ENCODE data around the gene MUC20. TPM values are rescaled to one million over a fixed set of nuclear protein-coding genes. Genes with fewer than 3 reads are reported as not detected.
"Not testable (repeated sequence)": the region's sequence is repeated elsewhere in the genome, so short reads cannot be mapped to it uniquely, and the experiment has no call there.

The MUC20 gene
- total RNA-seq, 1 experiment from 2014 or later, result 176 TPM

DNA sequence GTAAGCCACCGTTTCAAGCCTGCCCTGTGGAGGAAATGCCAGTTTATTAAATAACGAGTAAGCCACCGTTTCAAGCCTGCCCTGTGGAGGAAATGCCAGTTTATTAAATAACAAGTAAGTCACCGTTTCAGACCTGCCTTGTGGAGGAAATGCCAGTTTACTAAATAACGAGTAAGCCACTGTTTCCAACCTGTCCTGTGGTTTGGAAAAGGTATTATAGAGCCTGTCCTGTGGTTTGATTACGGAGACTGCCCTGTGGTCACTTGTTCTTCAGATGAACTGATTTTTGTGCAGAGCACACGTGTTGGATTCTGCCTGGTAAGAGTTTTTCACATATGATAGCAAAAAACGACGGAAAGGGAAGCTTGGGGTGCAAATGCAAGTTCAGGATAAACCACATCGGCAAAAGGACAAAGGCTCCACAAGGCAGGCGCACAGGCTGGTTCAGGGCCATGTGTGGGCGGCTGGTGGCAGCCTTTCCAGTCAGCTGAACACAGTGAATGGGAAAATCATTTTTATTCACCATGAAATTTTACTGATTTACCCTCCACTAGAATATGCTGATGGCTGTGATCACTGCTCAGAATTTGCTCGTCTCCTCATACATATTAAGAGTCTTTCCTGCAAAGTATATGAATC is 38.6 kb upstream of the MUC20 start:
- intact Hi-C loops (cut with micrococcal nuclease; ENCODE audit: unreplicated experiment); H2AFZ ChIP-seq; BruUV-seq (replicated peaks): not testable (repeated sequence)

DNA sequence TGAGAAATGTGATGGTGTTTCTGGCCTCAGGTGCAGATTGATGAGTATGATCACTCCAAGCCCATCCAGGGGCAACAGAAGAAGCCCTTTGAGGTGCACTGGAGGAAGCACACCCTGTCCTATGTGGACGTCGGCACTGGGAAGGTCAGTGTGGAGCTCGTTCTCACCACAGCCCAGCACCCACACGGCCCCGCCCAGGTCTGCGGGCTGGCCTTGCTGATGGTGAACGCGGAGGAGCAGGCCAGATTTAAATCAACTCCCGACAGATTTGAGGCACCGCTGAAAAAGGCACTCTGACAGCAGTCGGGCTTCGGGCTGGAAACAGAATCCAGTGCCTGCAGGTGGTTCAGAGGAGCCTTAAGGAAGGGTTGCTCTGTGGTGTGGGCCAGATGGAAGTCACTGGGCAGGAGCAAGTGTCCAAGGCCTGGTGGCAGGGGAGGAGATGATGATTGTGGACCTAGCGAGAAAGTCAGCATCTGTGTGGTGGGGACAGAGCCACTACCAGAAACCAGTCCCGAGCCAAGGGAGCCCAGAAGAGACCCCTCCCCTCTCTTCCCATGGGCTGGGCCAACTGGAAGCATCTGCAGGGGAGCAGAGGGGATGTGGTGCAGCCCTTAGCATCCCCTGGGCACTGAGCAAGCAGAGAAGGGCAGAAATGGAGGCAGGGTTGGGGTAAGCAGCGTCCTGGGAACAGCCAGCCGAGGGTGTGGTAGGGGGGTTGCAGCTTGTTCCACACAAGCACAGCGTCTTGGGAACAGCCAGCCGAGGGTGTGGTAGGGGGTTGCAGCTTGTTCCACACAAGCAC is 36.9 kb upstream of the MUC20 start:
- H3K27me3 ChIP-seq (ENCODE audit: insufficient read depth, low read depth); H3K4me3 ChIP-seq; H3K4me1 ChIP-seq (replicated peaks; ENCODE audit: insufficient read depth); H3K79me2 ChIP-seq (ENCODE audit: low read depth); H3K27ac ChIP-seq; POLR2A ChIA-PET (ENCODE audit: unreplicated experiment); BruUV-seq (replicated peaks); H3K9me3 ChIP-seq (ENCODE audit: insufficient read depth, low read depth); H3K4me2 ChIP-seq; H4K20me1 ChIP-seq (ENCODE audit: insufficient read depth); intact Hi-C loops (cut with micrococcal nuclease; ENCODE audit: unreplicated experiment); H3K9me2 ChIP-seq (ENCODE audit: insufficient read depth); CTCF ChIA-PET; H2AFZ ChIP-seq: not testable (repeated sequence)
- DNase-seq, result peak in 1 of 2 experiments; percentile 34
- H3F3A ChIP-seq (ENCODE audit: insufficient read depth, low read depth), result peaks cover 11% of the 10 kb centered on the region; the same call in 1 of the 2 replicates
- peaks cover 27% of the 10 kb centered on the region for H3K36me3 ChIP-seq (ENCODE audit: low read depth)

More for the DNA sequence above, 38.6 kb upstream of the MUC20 start:
- H3K79me2 ChIP-seq (ENCODE audit: low read depth); H3K4me3 ChIP-seq; H3K9me2 ChIP-seq (ENCODE audit: insufficient read depth); DNase-seq; CTCF ChIA-PET; H4K20me1 ChIP-seq (ENCODE audit: insufficient read depth); H3K9me3 ChIP-seq (ENCODE audit: insufficient read depth, low read depth); H3K4me1 ChIP-seq (replicated peaks; ENCODE audit: insufficient read depth); H3F3A ChIP-seq (ENCODE audit: insufficient read depth, low read depth); H3K27me3 ChIP-seq (ENCODE audit: insufficient read depth, low read depth); H3K27ac ChIP-seq; POLR2A ChIA-PET (ENCODE audit: unreplicated experiment); H3K4me2 ChIP-seq: not testable (repeated sequence)
- peaks cover 27% of the 10 kb centered on the region for H3K36me3 ChIP-seq (ENCODE audit: low read depth)

DNA sequence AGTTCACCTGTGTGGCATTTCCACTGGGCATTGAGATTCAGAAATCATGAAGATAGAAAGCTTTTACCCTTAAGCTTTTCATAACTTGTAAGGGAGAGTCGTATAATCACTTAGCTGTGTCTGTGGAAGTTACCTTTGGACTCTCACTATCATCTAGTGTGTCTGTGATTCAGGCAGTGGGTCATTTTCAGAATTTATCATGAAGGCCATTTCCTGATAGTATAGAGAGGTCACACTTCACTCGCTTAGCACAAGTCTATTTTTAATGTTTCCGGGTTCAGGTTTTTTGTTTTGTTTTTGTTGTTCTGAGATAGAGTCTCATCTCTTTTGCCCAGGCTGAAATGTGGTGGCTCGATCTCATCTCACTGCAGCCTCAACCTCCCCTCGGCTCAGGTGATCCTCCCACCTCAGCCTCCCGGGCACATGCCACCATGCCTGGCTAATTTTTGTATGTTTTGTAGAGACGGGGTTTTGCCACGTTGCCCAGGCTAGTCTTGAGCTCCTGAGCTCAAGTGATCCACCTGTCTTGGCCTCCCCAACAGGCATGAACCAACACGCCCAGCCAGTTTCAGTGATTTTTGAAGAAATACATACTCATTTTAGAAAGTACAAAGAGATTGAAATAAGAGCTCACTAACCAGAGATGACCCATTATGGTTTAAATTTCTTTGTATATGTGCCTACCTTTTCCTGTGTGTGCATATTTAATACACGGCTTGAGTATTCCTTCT is 36.1 kb upstream of the MUC20 start:
- H4K20me1 ChIP-seq (ENCODE audit: insufficient read depth); H3K9me2 ChIP-seq (ENCODE audit: insufficient read depth); H3K79me2 ChIP-seq (ENCODE audit: low read depth); H3K27ac ChIP-seq; DNase-seq; H3K9me3 ChIP-seq (ENCODE audit: insufficient read depth, low read depth); H3K4me1 ChIP-seq (replicated peaks; ENCODE audit: insufficient read depth); H3K4me3 ChIP-seq; H3K4me2 ChIP-seq; H3K27me3 ChIP-seq (ENCODE audit: insufficient read depth, low read depth); intact Hi-C loops (cut with micrococcal nuclease; ENCODE audit: unreplicated experiment); CTCF ChIA-PET; POLR2A ChIA-PET (ENCODE audit: unreplicated experiment); H2AFZ ChIP-seq: not testable (repeated sequence)
- peaks cover 11% of the 10 kb centered on the region; the same call in 1 of the 2 replicates for H3F3A ChIP-seq (ENCODE audit: insufficient read depth, low read depth)
- peaks cover 32% of the 10 kb centered on the region for H3K36me3 ChIP-seq (ENCODE audit: low read depth)
- BruUV-seq (replicated peaks), result TSS peak; percentile 20

DNA sequence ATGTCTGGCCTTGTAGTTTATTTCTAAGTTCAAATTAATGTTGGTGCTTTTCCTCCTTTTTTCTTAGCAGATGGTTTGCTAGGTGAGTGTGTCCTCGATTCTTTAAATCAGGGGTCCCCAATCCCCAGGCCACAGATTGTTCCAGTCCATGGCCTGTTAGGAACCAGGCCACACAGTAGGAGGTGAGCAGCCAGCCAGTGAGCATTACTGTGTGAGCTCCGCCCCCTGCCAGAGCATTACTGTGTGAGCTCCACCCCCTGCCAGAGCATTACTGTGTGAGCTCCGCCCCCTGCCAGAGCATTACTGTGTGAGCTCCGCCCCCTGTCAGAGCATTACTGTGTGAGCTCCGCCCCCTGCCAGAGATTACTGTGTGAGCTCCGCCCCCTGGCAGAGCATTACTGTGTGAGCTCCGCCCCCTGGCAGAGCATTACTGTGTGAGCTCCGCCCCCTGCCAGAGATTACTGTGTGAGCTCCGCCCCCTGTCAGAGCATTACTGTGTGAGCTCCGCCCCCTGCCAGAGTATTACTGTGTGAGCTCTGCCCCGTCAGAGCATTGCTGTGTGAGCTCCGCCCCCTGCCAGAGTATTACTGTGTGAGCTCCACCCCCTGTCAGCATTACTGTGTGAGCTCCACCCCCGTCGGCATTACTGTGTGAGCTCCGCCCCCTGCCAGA is 34.1 kb upstream of the MUC20 start:
- BruUV-seq (replicated peaks); intact Hi-C loops (cut with micrococcal nuclease; ENCODE audit: unreplicated experiment); H3K4me1 ChIP-seq (replicated peaks; ENCODE audit: insufficient read depth); H3K27me3 ChIP-seq (ENCODE audit: insufficient read depth, low read depth); DNase-seq; H3K79me2 ChIP-seq (ENCODE audit: low read depth); H2AFZ ChIP-seq; H4K20me1 ChIP-seq (ENCODE audit: insufficient read depth); CTCF ChIA-PET; H3K4me3 ChIP-seq; H3K9me3 ChIP-seq (ENCODE audit: insufficient read depth, low read depth); H3K27ac ChIP-seq; H3K9me2 ChIP-seq (ENCODE audit: insufficient read depth); H3K4me2 ChIP-seq: not testable (repeated sequence)
- POLR2A ChIA-PET (ENCODE audit: unreplicated experiment), result interaction anchor here (0.6 kb wide), 2 partner anchors 25 to 129 kb away, joined by 3 read pairs; no protein-coding TSS in a partner anchor
- H3F3A ChIP-seq (ENCODE audit: insufficient read depth, low read depth), result peaks cover 11% of the 10 kb centered on the region; the same call in 1 of the 2 replicates
- peaks cover 32% of the 10 kb centered on the region for H3K36me3 ChIP-seq (ENCODE audit: low read depth)

DNA sequence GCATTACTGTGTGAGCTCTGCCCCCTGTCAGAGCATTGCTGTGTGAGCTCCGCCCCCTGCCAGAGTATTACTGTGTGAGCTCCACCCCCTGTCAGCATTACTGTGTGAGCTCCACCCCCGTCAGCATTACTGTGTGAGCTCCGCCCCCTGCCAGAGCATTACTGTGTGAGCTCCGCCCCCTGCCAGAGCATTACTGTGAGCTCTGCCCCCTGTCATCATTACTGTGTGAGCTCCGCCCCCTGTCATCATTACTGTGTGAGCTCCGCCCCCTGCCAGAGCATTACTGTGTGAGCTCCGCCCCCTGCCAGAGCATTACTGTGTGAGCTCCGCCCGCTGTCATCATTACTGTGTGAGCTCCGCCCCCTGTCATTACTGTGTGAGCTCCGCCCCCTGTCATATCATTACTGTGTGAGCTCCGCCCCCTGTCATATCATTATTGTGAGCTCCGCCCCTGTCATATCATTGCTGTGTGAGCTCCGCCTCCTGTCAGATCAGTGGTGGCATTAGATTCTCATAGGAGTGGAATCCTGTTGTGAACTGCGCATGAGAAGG is 33.5 kb upstream of the MUC20 start:
- H3K9me3 ChIP-seq (ENCODE audit: insufficient read depth, low read depth); H4K20me1 ChIP-seq (ENCODE audit: insufficient read depth); H3K9me2 ChIP-seq (ENCODE audit: insufficient read depth); H3K4me1 ChIP-seq (replicated peaks; ENCODE audit: insufficient read depth); intact Hi-C loops (cut with micrococcal nuclease; ENCODE audit: unreplicated experiment); CTCF ChIA-PET; H3K4me3 ChIP-seq; BruUV-seq (replicated peaks); H2AFZ ChIP-seq; H3K27ac ChIP-seq; H3K79me2 ChIP-seq (ENCODE audit: low read depth); H3K4me2 ChIP-seq; H3K27me3 ChIP-seq (ENCODE audit: insufficient read depth, low read depth): not testable (repeated sequence)
- POLR2A ChIA-PET (ENCODE audit: unreplicated experiment), result interaction anchor here (0.6 kb wide), 2 partner anchors 25 to 128 kb away, joined by 3 read pairs; no protein-coding TSS in a partner anchor
- Histone ChIP-seq H3F3A (ENCODE audit: insufficient read depth, low read depth) (peaks cover 11% of the 10 kb centered on the region; the same call in 1 of the 2 replicates), H3K36me3 (ENCODE audit: low read depth) (peaks cover 32% of the 10 kb centered on the region)
- peak; percentile 50 to 70 for DNase-seq

DNA sequence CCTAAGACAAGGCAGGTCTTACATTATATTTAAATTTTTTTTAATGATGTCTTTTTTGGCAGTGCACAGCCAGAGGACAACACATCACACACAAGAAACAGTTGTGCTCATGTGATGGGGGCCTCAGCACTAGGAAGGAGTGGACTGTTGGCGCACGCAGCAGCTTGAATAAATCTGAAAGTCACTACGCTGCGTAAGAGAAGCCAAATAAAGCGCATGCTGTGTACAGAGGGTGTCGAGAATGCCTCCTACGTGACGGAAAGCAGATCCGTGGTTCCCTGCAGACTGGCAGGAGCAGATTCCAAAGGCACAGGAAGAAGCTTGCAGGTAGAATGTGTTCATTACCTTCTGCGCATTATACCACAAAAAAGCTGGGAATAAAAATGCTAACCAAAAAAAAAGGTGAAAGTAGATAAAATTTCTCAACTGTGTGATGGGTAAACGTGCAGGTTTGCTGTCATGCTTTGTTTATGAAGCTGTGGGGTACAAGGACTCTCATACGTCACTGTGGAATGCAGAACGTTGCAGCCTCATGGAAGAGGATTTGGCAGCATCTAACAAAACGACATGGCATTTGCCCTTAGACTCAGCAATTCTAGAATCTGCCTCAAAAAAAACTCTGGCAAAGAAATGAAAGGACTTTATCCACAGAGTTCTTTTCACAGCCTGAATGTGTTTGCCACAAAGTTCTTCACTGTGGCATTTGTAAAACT is 32.2 kb upstream of the MUC20 start:
- H3K4me2 ChIP-seq; H4K20me1 ChIP-seq (ENCODE audit: insufficient read depth); BruUV-seq (replicated peaks); intact Hi-C loops (cut with micrococcal nuclease; ENCODE audit: unreplicated experiment); H3K9me3 ChIP-seq (ENCODE audit: insufficient read depth, low read depth); POLR2A ChIA-PET (ENCODE audit: unreplicated experiment); CTCF ChIA-PET; H3K9me2 ChIP-seq (ENCODE audit: insufficient read depth); H3K79me2 ChIP-seq (ENCODE audit: low read depth); H3K27ac ChIP-seq; H3K4me3 ChIP-seq; H2AFZ ChIP-seq; H3K4me1 ChIP-seq (replicated peaks; ENCODE audit: insufficient read depth); H3K27me3 ChIP-seq (ENCODE audit: insufficient read depth, low read depth): not testable (repeated sequence)
- peaks cover 14% of the 10 kb centered on the region; the same call in 1 of the 2 replicates for H3F3A ChIP-seq (ENCODE audit: insufficient read depth, low read depth)
- DNase-seq, result peak in 1 of 2 experiments; percentile 19
- peaks cover 35% of the 10 kb centered on the region for H3K36me3 ChIP-seq (ENCODE audit: low read depth)
